Endodermal cell (in vitro differentiated cells): Measurements from ENCODE around the gene ARHGAP31. TPM values are rescaled to one million over a fixed set of nuclear protein-coding genes. Genes with fewer than 3 reads are reported as not detected.
"Not testable (repeated sequence)": the region's sequence is repeated elsewhere in the genome, so short reads cannot be mapped to it uniquely, and the experiment has no call there.

Experiments
- DNase-seq: peaks from one replicate; pipeline ENCODE4 v3.0.0-alpha.2; 2017
- H3K27ac ChIP-seq: 2 replicates; pipeline ENCODE4 v1.5.1; 2013; ENCODE audit warnings: mild to moderate bottlenecking, low read depth, low read length, moderate library complexity
- H3K27me3 ChIP-seq: 2 replicates; pipeline ENCODE4 v1.6.1; 2013; ENCODE audit warnings: mild to moderate bottlenecking, low read length, moderate library complexity; ENCODE audit not compliant: insufficient read depth, control insufficient read depth, poor library complexity, severe bottlenecking
- H3K36me3 ChIP-seq: 2 replicates; pipeline ENCODE4 v1.7.0; 2013; ENCODE audit warnings: mild to moderate bottlenecking, low read length, moderate library complexity; ENCODE audit not compliant: control insufficient read depth, insufficient read depth
- H3K4me1 ChIP-seq: one replicate; pipeline ENCODE4 v1.7.0; 2013; ENCODE audit warnings: low read length; ENCODE audit not compliant: control insufficient read depth, insufficient read depth
- H3K4me3 ChIP-seq: 2 replicates; pipeline ENCODE4 v1.5.1; 2013; ENCODE audit warnings: mild to moderate bottlenecking, low read length, moderate library complexity
- H3K9ac ChIP-seq: 2 replicates; pipeline ENCODE4 v1.6.1; 2013; ENCODE audit warnings: mild to moderate bottlenecking, low read length, moderate library complexity; ENCODE audit not compliant: poor library complexity, severe bottlenecking; ENCODE audit errors: extremely low read depth
- H3K9me3 ChIP-seq: 2 replicates; pipeline ENCODE4 v1.6.1; 2013; ENCODE audit warnings: mild to moderate bottlenecking, low read length, moderate library complexity; ENCODE audit not compliant: control insufficient read depth
- H3K27ac Mint-ChIP-seq: 2 replicates; pipeline ENCODE4 v1.8.0; 2020; ENCODE audit warnings: mixed read lengths
- H3K27me3 Mint-ChIP-seq: 2 replicates; pipeline ENCODE4 v1.8.0; 2021; ENCODE audit warnings: mild to moderate bottlenecking, mixed read lengths; ENCODE audit not compliant: insufficient read depth
- H3K36me3 Mint-ChIP-seq: 2 replicates; pipeline ENCODE4 v1.8.0; 2020; ENCODE audit warnings: low read depth, mixed read lengths
- H3K4me1 Mint-ChIP-seq: 2 replicates; pipeline ENCODE4 v1.8.0; 2020; ENCODE audit warnings: mixed read lengths
- H3K4me3 Mint-ChIP-seq: 2 replicates; pipeline ENCODE4 v1.8.0; 2020; ENCODE audit warnings: mild to moderate bottlenecking, moderate library complexity, mixed read lengths
- H3K9me3 Mint-ChIP-seq: 2 replicates; pipeline ENCODE4 v1.8.0; 2020; ENCODE audit warnings: mild to moderate bottlenecking, mixed read lengths
- WGBS, 2 experiments: methylation state at CpG; one replicate each; pipeline versions ENCODE4 v1.1.5 to v1.1.7; 2013; ENCODE audit warnings: missing lambda C conversion rate in 2 of 2, mixed read lengths in 1 of 2; ENCODE audit not compliant: insufficient coverage in 1 of 2, insufficient read length in 1 of 2; 5-methylcytosine and 5-hydroxymethylcytosine counted together
- total RNA-seq, 2 donors: library from RNA; stranded (reverse); fragmentation: NEBNext Ultra II Directional in 1 of 2; extraction: Animal tissue kit (Norgen Biotek cat#: 25700) in 1 of 2; gene quantifications; 2 replicates in 1 of 2; 3 replicates in 1 of 2; pipeline ENCODE4 v1.2.1, GENCODE V29; 2021
- TF ChIP-seq, protein P1 (sequence below): fragments of 200-600 bp; sonication (generic); conservative IDR thresholded peaks from 2 replicates; pipeline ENCODE4 v1.5.0; 2021; ENCODE audit warnings: antibody characterized with exemption, mild to moderate bottlenecking

The ARHGAP31 gene
- total RNA-seq, 2 donors from 2014 or later = 2.2 to 2.3 TPM

DNA sequence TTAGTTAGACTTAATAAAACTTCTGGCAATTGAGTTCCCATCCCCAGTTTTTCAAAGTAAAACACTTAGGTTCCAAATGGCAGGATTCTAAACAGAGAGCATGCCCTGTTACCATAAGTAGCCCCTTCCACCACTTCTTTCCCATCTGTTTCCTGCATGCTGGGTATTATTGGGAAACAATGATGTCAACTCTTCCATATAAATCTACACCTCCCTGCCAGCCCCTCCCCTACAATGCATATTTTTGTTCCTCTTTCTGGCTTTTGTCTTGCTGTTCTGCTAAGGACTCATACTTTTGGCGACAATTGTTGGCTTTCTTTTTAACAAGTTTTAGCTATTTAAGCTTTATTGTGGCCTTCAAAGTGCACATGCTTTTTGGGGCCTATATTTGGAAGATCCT is 11.1 kb downstream of the ARHGAP31 start:
- H3K4me1 ChIP-seq = peaks cover 10% of the 10 kb centered on the region
- TF ChIP-seq, protein P1, sequence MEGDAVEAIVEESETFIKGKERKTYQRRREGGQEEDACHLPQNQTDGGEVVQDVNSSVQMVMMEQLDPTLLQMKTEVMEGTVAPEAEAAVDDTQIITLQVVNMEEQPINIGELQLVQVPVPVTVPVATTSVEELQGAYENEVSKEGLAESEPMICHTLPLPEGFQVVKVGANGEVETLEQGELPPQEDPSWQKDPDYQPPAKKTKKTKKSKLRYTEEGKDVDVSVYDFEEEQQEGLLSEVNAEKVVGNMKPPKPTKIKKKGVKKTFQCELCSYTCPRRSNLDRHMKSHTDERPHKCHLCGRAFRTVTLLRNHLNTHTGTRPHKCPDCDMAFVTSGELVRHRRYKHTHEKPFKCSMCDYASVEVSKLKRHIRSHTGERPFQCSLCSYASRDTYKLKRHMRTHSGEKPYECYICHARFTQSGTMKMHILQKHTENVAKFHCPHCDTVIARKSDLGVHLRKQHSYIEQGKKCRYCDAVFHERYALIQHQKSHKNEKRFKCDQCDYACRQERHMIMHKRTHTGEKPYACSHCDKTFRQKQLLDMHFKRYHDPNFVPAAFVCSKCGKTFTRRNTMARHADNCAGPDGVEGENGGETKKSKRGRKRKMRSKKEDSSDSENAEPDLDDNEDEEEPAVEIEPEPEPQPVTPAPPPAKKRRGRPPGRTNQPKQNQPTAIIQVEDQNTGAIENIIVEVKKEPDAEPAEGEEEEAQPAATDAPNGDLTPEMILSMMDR = no peak
- H3K27me3 ChIP-seq = peaks cover 6% of the 10 kb centered on the region
- peaks cover 10% of the 10 kb centered on the region for H3K9me3 ChIP-seq
- Mint-ChIP-seq H3K27ac (no peak overlapping the region), H3K27me3 (peaks cover 9% of the 10 kb centered on the region), H3K9me3 (peaks cover 6% of the 10 kb centered on the region), H3K36me3 (no peaks in the 10 kb centered on the region), H3K4me3 (no peak overlapping the region), H3K4me1 (peaks cover 32% of the 10 kb centered on the region)
- H3K36me3 ChIP-seq = no peaks in the 10 kb centered on the region
- no peak overlapping the region for H3K9ac ChIP-seq
- no peak overlapping the region for H3K4me3 ChIP-seq
- H3K27ac ChIP-seq = no peak overlapping the region
- DNase-seq = peak; percentile 4
- WGBS, 2 experiments = 87 to 100% methylated on average over 1 of the region's 1 CpG

DNA sequence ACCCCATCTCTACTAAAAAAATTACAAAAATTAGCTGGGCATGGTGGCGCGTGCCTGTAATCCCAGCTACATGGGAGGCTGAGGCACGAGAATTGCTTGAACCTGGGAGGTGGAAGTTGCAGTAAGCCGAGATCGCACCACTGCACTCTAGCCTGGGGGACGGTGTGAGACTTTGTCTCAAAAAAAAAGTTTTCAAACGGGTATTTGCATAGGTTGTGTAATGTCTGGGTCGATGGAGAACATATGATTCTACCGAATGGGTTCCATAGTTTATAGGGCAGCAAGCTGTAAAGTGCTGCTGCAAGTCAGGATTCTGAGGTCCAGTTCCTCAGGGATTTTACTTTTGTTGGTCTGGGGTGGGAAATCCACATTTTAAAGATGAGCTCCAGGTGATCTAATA is 12.2 kb downstream of the ARHGAP31 start:
- not testable (repeated sequence) for H3K4me3 Mint-ChIP-seq, H3K27me3 ChIP-seq, H3K36me3 ChIP-seq, H3K27ac Mint-ChIP-seq, H3K27ac ChIP-seq, H3K36me3 Mint-ChIP-seq, H3K27me3 Mint-ChIP-seq, H3K4me3 ChIP-seq, H3K9me3 ChIP-seq, H3K9ac ChIP-seq, H3K9me3 Mint-ChIP-seq
- H3K4me1 ChIP-seq = peaks cover 21% of the 10 kb centered on the region
- peaks cover 43% of the 10 kb centered on the region for H3K4me1 Mint-ChIP-seq
- WGBS, 2 experiments = 92 to 96% methylated on average over 8 to 9 of the region's 9 CpGs
- DNase-seq = peak; percentile 15

DNA sequence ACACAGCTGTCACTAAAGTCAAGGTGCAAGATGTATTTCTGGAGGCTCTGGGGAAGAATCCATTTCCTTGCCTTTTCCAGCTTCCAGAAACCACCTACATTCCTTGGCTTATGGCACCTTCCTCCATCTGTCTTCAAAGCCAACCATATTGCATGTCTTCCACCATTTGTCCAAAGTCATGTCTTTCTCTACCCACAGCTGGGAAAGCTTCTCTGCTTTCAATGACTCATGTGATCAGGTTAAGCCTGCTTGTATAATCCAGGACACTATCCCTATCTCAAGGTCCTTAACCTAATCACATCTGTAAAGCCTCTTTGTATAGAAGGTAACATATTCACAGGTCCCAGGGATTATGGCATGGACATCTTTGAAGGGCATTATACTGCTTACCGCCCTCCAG is 14.2 kb downstream of the ARHGAP31 start:
- no peak overlapping the region for H3K27ac Mint-ChIP-seq
- no peak overlapping the region for H3K9ac ChIP-seq
- H3K27ac ChIP-seq = no peak overlapping the region
- H3K27me3 ChIP-seq = no peaks in the 10 kb centered on the region
- H3K9me3 Mint-ChIP-seq = peaks cover 6% of the 10 kb centered on the region
- no peaks in the 10 kb centered on the region for H3K36me3 Mint-ChIP-seq
- peak overlapping the region; percentile 16 for H3K4me3 ChIP-seq
- DNase-seq = peak; percentile 10
- H3K9me3 ChIP-seq = peaks cover 10% of the 10 kb centered on the region
- peaks cover 28% of the 10 kb centered on the region for H3K4me1 ChIP-seq
- H3K27me3 Mint-ChIP-seq = no peaks in the 10 kb centered on the region
- 94 to 100% methylated on average over 1 of the region's 1 CpG for WGBS, 2 experiments
- no peaks in the 10 kb centered on the region for H3K36me3 ChIP-seq
- H3K4me1 Mint-ChIP-seq = peaks cover 45% of the 10 kb centered on the region
- TF ChIP-seq, protein P1 = no peak
- no peak overlapping the region for H3K4me3 Mint-ChIP-seq

DNA sequence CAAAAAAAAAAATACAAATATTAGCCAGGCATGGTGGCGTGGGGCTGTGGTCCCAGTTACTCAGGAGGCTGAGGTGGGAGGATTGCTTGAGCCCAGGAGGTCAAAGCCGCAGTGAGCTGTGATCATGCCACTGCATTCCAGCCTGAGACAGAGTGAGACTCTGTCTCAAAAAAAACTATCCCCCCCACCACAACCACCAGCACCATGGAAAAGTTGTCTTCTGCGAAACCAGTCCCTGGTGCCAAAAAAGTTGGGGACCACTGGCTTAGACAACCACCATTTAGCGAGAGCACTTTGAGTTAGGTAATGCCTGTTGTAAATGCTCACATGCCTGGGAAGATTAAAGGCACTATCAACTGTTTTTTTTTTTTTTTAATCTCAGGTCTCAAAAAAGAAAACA is 15.4 kb downstream of the ARHGAP31 start:
- H3K36me3 ChIP-seq = no peaks in the 10 kb centered on the region
- no peak overlapping the region for H3K9ac ChIP-seq
- Mint-ChIP-seq H3K27me3 (no peaks in the 10 kb centered on the region), H3K36me3 (no peaks in the 10 kb centered on the region), H3K27ac (peak overlapping the region; percentile 88), H3K4me1 (peaks cover 37% of the 10 kb centered on the region), H3K4me3 (no peak overlapping the region), H3K9me3 (peaks cover 6% of the 10 kb centered on the region)
- no peak overlapping the region for H3K27ac ChIP-seq
- WGBS, 2 experiments = 94 to 100% methylated on average over 2 to 4 of the region's 4 CpGs
- peak overlapping the region; percentile 59 for H3K4me3 ChIP-seq
- peaks cover 10% of the 10 kb centered on the region for H3K9me3 ChIP-seq
- peak; percentile 34 for DNase-seq
- TF ChIP-seq, protein P1 = no peak
- peaks cover 8% of the 10 kb centered on the region for H3K27me3 ChIP-seq
- peaks cover 26% of the 10 kb centered on the region for H3K4me1 ChIP-seq
